A673 (cell line): Measurements from ENCODE around the gene AFF1. TPM values are rescaled to one million over a fixed set of nuclear protein-coding genes. Genes with fewer than 3 reads are reported as not detected.
"Not testable (repeated sequence)": the region's sequence is repeated elsewhere in the genome, so short reads cannot be mapped to it uniquely, and the experiment has no call there.

Experiments
- BruUV-seq: library from RNA; stranded (reverse); fragments of 400-500 nt; replicated peaks from 2 replicates; lab custom pipeline; 2021; lab: Mats Ljungman, UMichigan
- CTCF ChIA-PET: fragments of 300-600 bp; sonication (Branson Sonifier 250); formaldehyde crosslinking; loops from one replicate; lab custom pipeline; 2022; ENCODE audit warnings: antibody characterized with exemption; lab: Charles Lee
- POLR2A ChIA-PET: fragments of 300-600 bp; sonication (Branson Sonifier 250); formaldehyde crosslinking; loops from one replicate; lab custom pipeline; 2022; ENCODE audit warnings: antibody characterized with exemption; ENCODE audit not compliant: low non-redundant PET; lab: Charles Lee
- DNase-seq: peaks from one replicate; pipeline ENCODE4 v3.0.0-alpha.2; 2015; ENCODE audit warnings: low spot score
- H3K27ac ChIP-seq: fragments of 200-600 bp; sonication (generic); 2 replicates; pipeline ENCODE4 v1.5.1; 2016; ENCODE audit warnings: mixed run types, low read depth, mild to moderate bottlenecking, mixed read lengths, antibody characterized with exemption, low read length; ENCODE audit not compliant: poor library complexity, severe bottlenecking
- H3K27me3 ChIP-seq: fragments of 200-600 bp; sonication (generic); replicated peaks from 2 replicates; pipeline ENCODE4 v1.6.1; 2017; ENCODE audit warnings: mixed run types, low read depth, mild to moderate bottlenecking, mixed read lengths, antibody characterized with exemption, low read length; ENCODE audit not compliant: insufficient read depth, poor library complexity
- H3K36me3 ChIP-seq: fragments of 200-600 bp; sonication (generic); 2 replicates; pipeline ENCODE4 v1.6.1; 2016; ENCODE audit warnings: mixed run types, mild to moderate bottlenecking, mixed read lengths, antibody characterized with exemption, low read length; ENCODE audit not compliant: insufficient read depth, poor library complexity, severe bottlenecking
- H3K4me1 ChIP-seq: fragments of 200-600 bp; sonication (generic); 2 replicates; pipeline ENCODE4 v1.6.1; 2017; ENCODE audit warnings: mixed run types, mild to moderate bottlenecking, mixed read lengths, antibody characterized with exemption, low read length; ENCODE audit not compliant: insufficient read depth, poor library complexity, severe bottlenecking
- H3K4me3 ChIP-seq: fragments of 200-600 bp; sonication (generic); 2 replicates; pipeline ENCODE4 v1.5.1; 2016; ENCODE audit warnings: low read depth, mixed run types, mild to moderate bottlenecking, mixed read lengths, low read length; ENCODE audit not compliant: poor library complexity, severe bottlenecking
- H3K9me3 ChIP-seq: fragments of 200-600 bp; sonication (generic); 2 replicates; pipeline ENCODE4 v1.6.1; 2016; ENCODE audit warnings: mixed run types, low read depth, mild to moderate bottlenecking, mixed read lengths, antibody characterized with exemption, low read length; ENCODE audit not compliant: poor library complexity, severe bottlenecking
- CTCF ChIP-seq: fragments of 300-800, 200-600 bp; sonication (generic); conservative IDR thresholded peaks from 2 replicates; pipeline ENCODE4 v1.5.1; 2017; ENCODE audit warnings: low read depth, mild to moderate bottlenecking, antibody characterized with exemption, low read length, moderate library complexity, mixed read lengths
- EZH2 ChIP-seq: fragments of 200-600 bp; sonication (generic); IDR thresholded peaks from 2 replicates; pipeline ENCODE4 v1.6.1; 2017; ENCODE audit warnings: borderline replicate concordance, low read depth, mild to moderate bottlenecking, mixed read lengths, antibody characterized with exemption, low read length; ENCODE audit not compliant: poor library complexity, severe bottlenecking
- intact Hi-C: fragments of 100-400 bp; cut with micrococcal nuclease; formaldehyde crosslinking; loops from one replicate; pipeline ENCODE4 v1.10.0; 2022; ENCODE audit not compliant: unreplicated experiment
- total RNA-seq: library from RNA; stranded (reverse); gene quantifications from 2 replicates; pipeline ENCODE4 v1.2.3, GENCODE V29; 2021

AFF1 gene
- total RNA-seq, 1 experiment from 2014 or later, result 60.1 TPM

GRCh38 chr4:87035881-87036509 lies 101.2 kb downstream of the AFF1 start:
- H3K9me3 ChIP-seq, result no peaks in the 10 kb centered on the region
- no peaks in the 10 kb centered on the region for H3K27me3 ChIP-seq
- no peak for TF ChIP-seq EZH2
- TF ChIP-seq CTCF, result no peak
- H3K36me3 ChIP-seq, result no peaks in the 10 kb centered on the region
- intact Hi-C loops, result no loop called here
- POLR2A ChIA-PET, result interaction anchor here (0.6 kb wide), 1 partner anchor 25 kb away, joined by 4 read pairs; no protein-coding TSS in a partner anchor
- H3K4me1 ChIP-seq, result peaks cover 66% of the 10 kb centered on the region
- H3K27ac ChIP-seq, result no peak overlapping the region
- DNase-seq, result no peak
- CTCF ChIA-PET, result no interaction called here
- H3K4me3 ChIP-seq, result no peak overlapping the region
- no TSS peak for BruUV-seq

DNA sequence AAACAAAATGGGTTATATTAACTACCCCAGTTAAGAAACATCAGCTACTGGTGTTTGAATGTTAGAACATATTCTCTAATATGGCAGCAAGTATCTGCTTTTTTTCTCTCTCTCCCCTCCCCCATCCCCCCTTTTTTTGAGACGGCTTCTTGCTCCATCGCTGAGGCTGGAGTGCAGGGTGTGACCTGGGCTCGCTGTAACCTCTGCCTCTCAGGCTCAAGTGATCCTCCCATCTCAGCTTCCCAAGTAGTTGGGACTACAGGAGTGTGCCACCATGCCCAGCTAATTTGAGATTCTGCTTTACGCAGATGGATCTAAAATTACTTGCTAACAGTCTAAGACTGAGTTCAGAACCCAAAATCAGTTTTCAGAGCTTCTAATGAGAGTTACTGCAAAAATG lies 101.9 kb downstream of the AFF1 start:
- Histone ChIP-seq H3K4me1 (peaks cover 59% of the 10 kb centered on the region), H3K27me3 (no peaks in the 10 kb centered on the region), H3K27ac (no peak overlapping the region), H3K9me3 (no peaks in the 10 kb centered on the region), H3K4me3 (no peak overlapping the region), H3K36me3 (no peaks in the 10 kb centered on the region)
- DNase-seq, result no peak
- intact Hi-C loops, result no loop called here
- POLR2A ChIA-PET, result no interaction called here
- CTCF ChIA-PET, result no interaction called here
- BruUV-seq, result no TSS peak
- TF ChIP-seq EZH2, result no peak
- no peak for TF ChIP-seq CTCF

- BruUV-seq, H3K27ac ChIP-seq: not testable (repeated sequence)
These were observed 102.4 kb downstream of the AFF1 start for GRCh38 chr4:87037171-87037570.

More at GRCh38 chr4:87037171-87037570, 102.4 kb downstream of the AFF1 start:
- CTCF ChIA-PET, H3K27me3 ChIP-seq, DNase-seq, POLR2A ChIA-PET, H3K36me3 ChIP-seq, H3K4me3 ChIP-seq, H3K9me3 ChIP-seq, intact Hi-C loops: not testable (repeated sequence)
- H3K4me1 ChIP-seq, result peaks cover 55% of the 10 kb centered on the region
